ENCODE data around the gene CNDP2. TPM values are rescaled to one million over a fixed set of nuclear protein-coding genes. Genes with fewer than 3 reads are reported as not detected.
A peak's percentile ranks its signal among the peaks of the same experiment; 100 is the strongest.

CNDP2 gene
- polyA plus RNA-seq, 1 donor, result 300 TPM

DNA sequence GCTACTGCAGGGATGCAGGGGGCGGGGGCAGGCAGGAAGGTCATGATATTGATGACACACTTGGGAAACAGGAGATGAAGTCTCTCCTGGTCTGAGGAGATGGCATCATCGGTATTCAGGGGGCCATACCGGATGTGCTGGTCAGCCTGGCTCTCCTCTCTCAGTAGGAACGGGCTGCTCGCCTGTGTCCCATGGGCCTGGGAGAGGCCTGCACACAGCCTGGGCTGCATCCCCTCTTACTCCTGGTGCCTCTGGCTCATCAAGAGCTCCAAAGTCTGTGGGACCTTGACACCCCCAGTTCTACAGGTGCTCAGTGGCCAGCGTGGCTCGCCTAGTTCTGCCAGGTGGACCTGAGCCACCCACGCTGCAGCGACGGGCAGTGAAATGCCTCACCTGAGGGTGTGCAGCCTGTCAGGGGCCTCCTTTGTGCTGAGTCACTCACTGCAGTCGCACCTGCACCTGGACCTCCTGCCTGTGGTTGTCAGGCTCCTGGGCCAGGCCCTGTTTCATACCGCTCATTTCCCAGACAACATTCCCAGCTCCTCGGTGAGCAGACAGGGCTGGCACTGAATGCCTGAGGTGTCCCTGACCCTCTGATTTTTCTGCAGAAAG lies 19.6 kb downstream of the CNDP2 start:
- no peaks in the 10 kb centered on the region for H3K27me3 ChIP-seq (ENCODE audit: control insufficient read depth, insufficient read depth, low read length)
- peaks cover 20% of the 10 kb centered on the region for H3K4me1 ChIP-seq (ENCODE audit: control insufficient read depth, insufficient read depth, low read length)
- no CpG with 5 or more reads among the region's 13 CpGs for WGBS (ENCODE audit: insufficient coverage, low lambda C conversion rate)
- DNase-seq, result no peak
- no peak overlapping the region for H3K4me3 ChIP-seq (ENCODE audit: low read length)
- H3K27ac ChIP-seq (ENCODE audit: low read length), result no peak overlapping the region
- H3K9me3 ChIP-seq (ENCODE audit: control insufficient read depth, low read depth, low read length), result peaks cover 4% of the 10 kb centered on the region
- H3K36me3 ChIP-seq (ENCODE audit: control insufficient read depth, insufficient read depth, low read length), result peaks cover 91% of the 10 kb centered on the region

- Histone ChIP-seq H3K9me3 (ENCODE audit: control insufficient read depth, low read depth, low read length) (peaks cover 4% of the 10 kb centered on the region), H3K27ac (ENCODE audit: low read length) (peak overlapping the region; percentile 10), H3K4me1 (ENCODE audit: control insufficient read depth, insufficient read depth, low read length) (peaks cover 20% of the 10 kb centered on the region), H3K36me3 (ENCODE audit: control insufficient read depth, insufficient read depth, low read length) (peaks cover 91% of the 10 kb centered on the region), H3K27me3 (ENCODE audit: control insufficient read depth, insufficient read depth, low read length) (no peaks in the 10 kb centered on the region), H3K4me3 (ENCODE audit: low read length) (no peak overlapping the region)
- no CpG with 5 or more reads among the region's 35 CpGs for WGBS (ENCODE audit: insufficient coverage, low lambda C conversion rate)
- no peak for DNase-seq
Measured at GRCh38 chr18:74516271-74517235, 20.4 kb downstream of the CNDP2 start.

- H3K27ac ChIP-seq (ENCODE audit: low read length), result peak overlapping the region; percentile 25
Measured at GRCh38 chr18:74517236-74517630, 21.1 kb downstream of the CNDP2 start.

GRCh38 chr18:74518456-74519295 lies 22.5 kb downstream of the CNDP2 start:
- Histone ChIP-seq H3K4me3 (ENCODE audit: low read length) (no peak overlapping the region), H3K9me3 (ENCODE audit: control insufficient read depth, low read depth, low read length) (peaks cover 4% of the 10 kb centered on the region), H3K27ac (ENCODE audit: low read length) (no peak overlapping the region), H3K27me3 (ENCODE audit: control insufficient read depth, insufficient read depth, low read length) (no peaks in the 10 kb centered on the region), H3K4me1 (ENCODE audit: control insufficient read depth, insufficient read depth, low read length) (peaks cover 20% of the 10 kb centered on the region), H3K36me3 (ENCODE audit: control insufficient read depth, insufficient read depth, low read length) (peaks cover 73% of the 10 kb centered on the region)
- no peak for DNase-seq
- WGBS (ENCODE audit: insufficient coverage, low lambda C conversion rate), result 97% methylated on average over 6 of the region's 32 CpGs

More at GRCh38 chr18:74517236-74517630, 21.1 kb downstream of the CNDP2 start:
- Histone ChIP-seq H3K36me3 (ENCODE audit: control insufficient read depth, insufficient read depth, low read length) (peaks cover 88% of the 10 kb centered on the region), H3K4me1 (ENCODE audit: control insufficient read depth, insufficient read depth, low read length) (peaks cover 20% of the 10 kb centered on the region), H3K9me3 (ENCODE audit: control insufficient read depth, low read depth, low read length) (peaks cover 4% of the 10 kb centered on the region), H3K27me3 (ENCODE audit: control insufficient read depth, insufficient read depth, low read length) (no peaks in the 10 kb centered on the region), H3K4me3 (ENCODE audit: low read length) (no peak overlapping the region)
- WGBS (ENCODE audit: insufficient coverage, low lambda C conversion rate), result 29% methylated on average over 1 of the region's 15 CpGs
- peak; percentile 70 to 88 for DNase-seq

- H3K36me3 ChIP-seq (ENCODE audit: control insufficient read depth, insufficient read depth, low read length), result peaks cover 69% of the 10 kb centered on the region
- 100% methylated on average over 1 of the region's 18 CpGs for WGBS (ENCODE audit: insufficient coverage, low lambda C conversion rate)
- peaks cover 4% of the 10 kb centered on the region for H3K9me3 ChIP-seq (ENCODE audit: control insufficient read depth, low read depth, low read length)
- no peak overlapping the region for H3K4me3 ChIP-seq (ENCODE audit: low read length)
- no peak overlapping the region for H3K27ac ChIP-seq (ENCODE audit: low read length)
- peaks cover 24% of the 10 kb centered on the region for H3K4me1 ChIP-seq (ENCODE audit: control insufficient read depth, insufficient read depth, low read length)
- H3K27me3 ChIP-seq (ENCODE audit: control insufficient read depth, insufficient read depth, low read length), result no peaks in the 10 kb centered on the region
- DNase-seq, result no peak
Measured at GRCh38 chr18:74519320-74520095, 23.3 kb downstream of the CNDP2 start.

DNA sequence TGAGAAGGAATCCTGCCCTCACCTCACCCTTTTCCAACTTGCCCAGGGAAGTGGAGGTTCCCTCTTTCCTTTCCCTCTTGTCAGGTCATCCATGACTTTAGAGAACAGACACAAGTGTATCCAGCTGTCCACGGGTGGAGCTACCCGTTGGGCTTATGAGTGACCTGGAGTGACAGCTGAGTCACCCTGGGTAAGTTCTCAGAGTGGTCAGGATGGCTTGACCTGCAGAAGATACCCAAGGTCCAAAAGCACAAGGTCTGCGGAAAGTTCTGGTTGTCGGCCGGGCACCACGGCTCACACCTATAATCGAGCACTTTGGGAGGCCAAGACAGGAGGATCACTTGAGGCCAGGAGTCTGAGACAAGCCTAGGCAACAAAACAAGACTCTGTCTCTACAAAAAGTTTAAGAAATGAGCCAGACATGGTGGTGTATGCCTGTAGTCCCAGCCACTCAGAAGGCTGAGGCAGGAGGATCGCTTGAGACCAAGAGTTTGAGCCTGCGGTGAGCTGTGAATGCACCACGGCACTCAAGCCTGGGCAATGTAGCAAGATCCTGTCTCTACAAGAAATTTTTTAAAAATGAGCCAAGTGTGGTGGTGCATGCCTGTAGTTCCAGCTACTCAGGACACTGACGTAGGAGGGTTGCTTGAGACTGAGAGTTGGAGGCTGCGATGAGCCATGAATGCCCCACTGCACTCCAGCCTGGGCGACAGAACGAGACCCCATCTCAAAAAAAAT lies 24.1 kb downstream of the CNDP2 start:
- H3K9me3 ChIP-seq (ENCODE audit: control insufficient read depth, low read depth, low read length), result peaks cover 4% of the 10 kb centered on the region
- H3K36me3 ChIP-seq (ENCODE audit: control insufficient read depth, insufficient read depth, low read length), result peaks cover 62% of the 10 kb centered on the region
- H3K27me3 ChIP-seq (ENCODE audit: control insufficient read depth, insufficient read depth, low read length), result no peaks in the 10 kb centered on the region
- no peak overlapping the region for H3K4me3 ChIP-seq (ENCODE audit: low read length)
- peaks cover 24% of the 10 kb centered on the region for H3K4me1 ChIP-seq (ENCODE audit: control insufficient read depth, insufficient read depth, low read length)
- H3K27ac ChIP-seq (ENCODE audit: low read length), result no peak overlapping the region
- no CpG with 5 or more reads among the region's 14 CpGs for WGBS (ENCODE audit: insufficient coverage, low lambda C conversion rate)
- no peak for DNase-seq

DNA sequence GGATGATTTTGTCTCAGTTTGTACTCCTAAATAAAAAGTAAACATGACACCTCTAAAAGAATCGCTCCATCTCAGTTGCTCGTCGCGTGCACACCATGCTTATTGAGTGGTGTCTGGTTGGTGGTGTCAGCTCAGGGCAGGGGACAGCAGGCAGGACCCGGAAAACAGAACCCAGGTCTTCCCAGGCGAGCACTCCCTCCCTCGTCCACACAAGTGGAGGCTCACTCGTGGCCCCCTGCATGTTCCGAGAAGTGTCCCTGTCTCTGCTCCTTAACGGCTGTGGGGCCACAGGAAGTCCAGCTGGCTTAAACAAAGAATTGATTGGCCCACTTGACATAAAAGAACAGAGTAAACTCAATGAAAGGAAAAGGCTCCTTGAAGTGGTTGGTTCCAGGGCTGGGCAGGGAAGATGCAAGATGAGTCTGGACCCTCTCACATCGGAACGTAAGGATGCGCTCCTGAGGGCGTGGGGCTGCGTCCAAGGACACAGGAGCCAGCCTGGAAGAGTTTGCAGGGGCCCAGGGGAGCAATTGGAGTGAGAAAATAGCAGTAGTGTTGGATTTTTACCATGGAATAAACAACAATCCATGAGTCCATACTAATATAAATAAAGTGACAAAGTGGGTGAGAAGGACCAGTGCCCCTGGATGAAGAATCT lies 25.0 kb downstream of the CNDP2 start:
- Histone ChIP-seq H3K27ac (ENCODE audit: low read length) (no peak overlapping the region), H3K36me3 (ENCODE audit: control insufficient read depth, insufficient read depth, low read length) (peaks cover 52% of the 10 kb centered on the region), H3K4me1 (ENCODE audit: control insufficient read depth, insufficient read depth, low read length) (peaks cover 22% of the 10 kb centered on the region), H3K4me3 (ENCODE audit: low read length) (no peak overlapping the region), H3K27me3 (ENCODE audit: control insufficient read depth, insufficient read depth, low read length) (no peaks in the 10 kb centered on the region), H3K9me3 (ENCODE audit: control insufficient read depth, low read depth, low read length) (peaks cover 4% of the 10 kb centered on the region)
- no peak for DNase-seq
- WGBS (ENCODE audit: insufficient coverage, low lambda C conversion rate), result no CpG with 5 or more reads among the region's 15 CpGs

- WGBS (ENCODE audit: insufficient coverage, low lambda C conversion rate), result no CpG with 5 or more reads among the region's 23 CpGs
- peaks cover 15% of the 10 kb centered on the region for H3K4me1 ChIP-seq (ENCODE audit: control insufficient read depth, insufficient read depth, low read length)
- no peaks in the 10 kb centered on the region for H3K27me3 ChIP-seq (ENCODE audit: control insufficient read depth, insufficient read depth, low read length)
- DNase-seq, result no peak
- no peak overlapping the region for H3K4me3 ChIP-seq (ENCODE audit: low read length)
- no peaks in the 10 kb centered on the region for H3K9me3 ChIP-seq (ENCODE audit: control insufficient read depth, low read depth, low read length)
- no peak overlapping the region for H3K27ac ChIP-seq (ENCODE audit: low read length)
- peaks cover 39% of the 10 kb centered on the region for H3K36me3 ChIP-seq (ENCODE audit: control insufficient read depth, insufficient read depth, low read length)
Measured at GRCh38 chr18:74522635-74523548, 26.7 kb downstream of the CNDP2 start.
